GM18858 (cell line): ENCODE results near the gene CLEC2A.
"Not testable (repeated sequence)": the region's sequence is repeated elsewhere in the genome, so short reads cannot be mapped to it uniquely, and the experiment has no call there.

ENCODE experiments used
- ATAC-seq: cut with Tn5 transposase; IDR thresholded peaks from one replicate; pipeline ENCODE4 v1.9.1; 2021; ENCODE audit not compliant: unreplicated experiment

CLEC2A gene

DNA sequence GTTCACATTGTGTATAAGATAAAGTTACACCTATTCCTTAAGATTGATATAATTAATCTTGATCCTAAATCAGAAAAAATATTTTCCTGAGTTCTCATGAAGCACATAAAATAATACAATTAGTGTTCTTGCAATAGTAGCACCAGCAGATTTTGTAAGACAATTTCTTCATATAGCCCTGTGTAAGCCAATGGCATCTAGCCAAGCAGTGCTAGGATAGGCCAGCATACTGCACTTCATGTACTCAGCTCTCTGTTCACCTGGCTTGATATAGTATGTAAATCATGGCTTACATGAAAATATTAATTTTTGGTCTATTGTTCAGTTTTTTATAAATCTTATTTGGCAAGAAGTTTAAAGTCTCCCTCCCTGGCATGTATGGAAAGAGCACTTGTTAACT is 49.0 kb downstream of the CLEC2A start:
- no peak for ATAC-seq

- no peak for ATAC-seq
These were observed 50.2 kb downstream of the CLEC2A start for GRCh38 chr12:9881988-9882387.

DNA sequence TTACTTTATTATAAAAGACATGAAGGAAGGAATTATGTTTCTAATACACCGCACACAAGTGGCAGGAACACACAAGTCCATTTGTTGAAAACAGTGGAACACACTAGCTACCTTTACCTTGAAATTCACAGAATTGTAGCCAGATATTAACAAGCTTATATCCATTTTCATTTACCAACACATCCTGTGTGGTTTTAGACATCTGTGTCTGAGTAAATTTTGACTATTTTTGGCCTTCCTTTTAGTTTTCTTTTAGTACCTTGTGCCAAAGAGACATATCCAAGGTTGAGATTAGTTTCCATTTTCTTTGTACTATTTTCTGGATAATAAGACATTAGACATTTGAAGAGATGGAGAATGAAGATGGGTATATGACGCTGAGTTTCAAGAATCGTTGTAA is 50.9 kb downstream of the CLEC2A start, which contains the start of gene KLRF2:
Gene KLRF2, plus strand, starts transcription at position 244 of the 400 bp plus-strand sequence. Its CDS starts 107 bp downstream, at position 351.
- no peak for ATAC-seq

GRCh38 chr12:9880532-9881078 is 51.6 kb downstream of the CLEC2A start:
- no peak for ATAC-seq

DNA sequence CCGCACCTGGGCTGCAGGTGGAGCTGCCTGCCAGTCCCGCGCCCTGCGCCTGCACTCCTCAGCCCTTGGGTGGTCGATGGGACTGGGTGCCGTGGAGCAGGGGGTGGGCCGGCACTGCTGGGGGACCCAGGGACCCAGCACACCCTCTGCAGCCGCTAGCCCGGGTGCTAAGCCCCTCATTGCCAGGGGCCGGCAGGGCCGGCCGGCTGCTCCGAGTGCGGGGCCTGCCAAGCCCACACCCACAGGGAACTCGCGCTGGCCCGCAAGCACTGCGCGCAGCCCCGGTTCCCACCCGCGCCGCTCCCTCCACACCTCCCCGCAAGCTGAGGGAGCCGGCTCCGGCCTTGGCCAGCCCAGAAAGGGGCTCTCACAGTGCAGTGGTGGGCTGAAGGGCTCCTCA is 56.0 kb downstream of the CLEC2A start:
- not testable (repeated sequence) for ATAC-seq

GRCh38 chr12:9872742-9873141 is 59.4 kb downstream of the CLEC2A start:
- no peak for ATAC-seq

DNA sequence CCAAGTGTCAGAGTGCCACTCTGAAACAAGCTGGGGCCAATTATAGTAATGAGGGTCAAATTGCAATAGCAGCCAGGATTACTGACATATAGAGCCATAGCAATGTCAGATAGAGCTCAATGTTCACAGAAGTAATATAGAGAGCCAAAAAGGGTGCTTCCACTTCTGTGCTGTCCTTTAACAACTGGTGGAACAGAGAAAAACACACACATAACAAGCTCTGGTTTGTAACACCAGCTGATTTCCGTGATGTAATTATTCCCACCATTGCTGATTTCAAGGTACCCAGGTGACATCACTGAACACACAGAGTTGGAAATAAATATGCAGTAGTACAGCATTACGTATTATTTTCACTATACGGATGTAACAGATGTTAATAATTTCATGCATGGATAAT is 60.0 kb downstream of the CLEC2A start:
- no peak for ATAC-seq

- no peak for ATAC-seq
These were observed 61.8 kb downstream of the CLEC2A start for GRCh38 chr12:9870286-9870866.

DNA sequence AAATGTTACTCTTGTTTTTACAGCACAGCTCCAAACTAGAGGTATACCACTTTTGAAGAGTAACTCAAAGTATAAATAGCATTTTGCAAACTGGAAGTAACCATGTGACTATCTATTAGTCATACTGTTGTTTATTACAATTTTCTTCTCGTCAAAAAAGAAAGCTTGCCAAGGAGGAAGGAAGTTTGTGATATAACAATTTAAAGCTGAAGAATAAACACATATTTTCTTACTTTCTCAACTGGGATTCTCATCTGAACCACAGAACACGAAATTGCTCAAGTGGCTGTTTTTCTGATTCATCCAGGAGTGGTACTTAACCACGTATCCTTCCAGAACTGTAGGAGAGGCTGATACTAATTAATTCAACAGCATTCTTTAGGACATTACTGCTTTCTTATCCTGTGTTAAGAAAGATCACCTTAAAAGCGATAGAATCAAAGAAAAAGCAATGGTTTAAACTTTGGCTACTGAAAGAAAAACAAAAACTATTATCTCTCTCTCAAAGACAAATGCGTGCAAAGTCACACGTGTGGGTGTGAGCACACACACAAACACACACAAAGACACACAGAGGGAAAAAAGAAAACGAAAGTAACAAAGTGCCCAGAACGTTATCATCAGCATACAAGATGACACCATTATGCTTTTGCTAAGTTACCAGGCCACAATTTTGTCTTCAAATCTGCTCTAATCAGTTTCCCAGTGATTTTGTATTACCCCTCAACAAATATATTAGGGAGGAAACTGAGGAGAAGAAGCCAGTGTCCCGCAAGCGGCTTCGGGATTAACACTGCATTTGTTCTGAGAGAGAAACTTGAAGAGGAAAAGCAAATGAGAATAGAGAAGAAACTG is 62.6 kb downstream of the CLEC2A start, which contains the start of gene CLEC2B:
Gene CLEC2B, minus strand, starts transcription at position 48 of the 855 bp plus-strand sequence.
- ATAC-seq = no peak

- no peak for ATAC-seq
These were observed 63.2 kb downstream of the CLEC2A start for GRCh38 chr12:9868951-9869306.

GRCh38 chr12:9868311-9868801 is 63.8 kb downstream of the CLEC2A start:
- no peak for ATAC-seq

DNA sequence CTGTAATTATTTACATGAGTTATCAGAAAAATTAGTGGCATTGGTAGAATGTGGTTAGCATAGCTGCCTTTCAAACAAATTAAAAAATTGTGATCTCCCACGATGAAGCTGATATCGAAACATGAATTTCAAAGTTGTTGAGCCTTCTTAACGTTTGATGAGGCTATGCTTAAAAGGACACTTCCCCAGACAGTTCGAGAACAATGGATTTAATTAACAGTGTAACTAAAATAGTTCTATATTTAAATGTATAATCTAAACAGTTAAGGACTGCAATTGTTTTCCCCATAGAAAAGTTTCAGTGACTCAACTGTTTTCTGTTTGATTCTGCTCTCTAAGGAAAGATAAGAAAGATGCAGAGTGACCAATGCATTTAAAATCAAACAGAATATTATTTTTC is 64.6 kb downstream of the CLEC2A start:
- no peak for ATAC-seq

- ATAC-seq = no peak
These were observed 65.3 kb downstream of the CLEC2A start for GRCh38 chr12:9866860-9867269.

- no peak for ATAC-seq
These were observed 67.1 kb downstream of the CLEC2A start for GRCh38 chr12:9864913-9865675.
